NB4 (cell line): ENCODE measurements around the gene PCNX2.

Experiments used
- MYC ChIP-seq: IDR thresholded peaks from 2 replicates; pipeline ENCODE4 v1.6.1; 2011; ENCODE audit warnings: low read depth, low read length
- POLR2A ChIP-seq: IDR thresholded peaks from 2 replicates; pipeline ENCODE4 v1.6.1; 2011; ENCODE audit warnings: mild to moderate bottlenecking; ENCODE audit not compliant: insufficient read length; ENCODE audit errors: extremely low read depth
- TF ChIP-seq, protein P1 (sequence below): IDR thresholded peaks from one replicate; pipeline ENCODE4 v1.5.1; 2012; ENCODE audit warnings: low read depth, low read length
- TF ChIP-seq, protein P2 (sequence below): IDR thresholded peaks from 2 replicates; pipeline ENCODE4 v1.6.1; 2011; ENCODE audit warnings: low read depth, low read length

DNA sequence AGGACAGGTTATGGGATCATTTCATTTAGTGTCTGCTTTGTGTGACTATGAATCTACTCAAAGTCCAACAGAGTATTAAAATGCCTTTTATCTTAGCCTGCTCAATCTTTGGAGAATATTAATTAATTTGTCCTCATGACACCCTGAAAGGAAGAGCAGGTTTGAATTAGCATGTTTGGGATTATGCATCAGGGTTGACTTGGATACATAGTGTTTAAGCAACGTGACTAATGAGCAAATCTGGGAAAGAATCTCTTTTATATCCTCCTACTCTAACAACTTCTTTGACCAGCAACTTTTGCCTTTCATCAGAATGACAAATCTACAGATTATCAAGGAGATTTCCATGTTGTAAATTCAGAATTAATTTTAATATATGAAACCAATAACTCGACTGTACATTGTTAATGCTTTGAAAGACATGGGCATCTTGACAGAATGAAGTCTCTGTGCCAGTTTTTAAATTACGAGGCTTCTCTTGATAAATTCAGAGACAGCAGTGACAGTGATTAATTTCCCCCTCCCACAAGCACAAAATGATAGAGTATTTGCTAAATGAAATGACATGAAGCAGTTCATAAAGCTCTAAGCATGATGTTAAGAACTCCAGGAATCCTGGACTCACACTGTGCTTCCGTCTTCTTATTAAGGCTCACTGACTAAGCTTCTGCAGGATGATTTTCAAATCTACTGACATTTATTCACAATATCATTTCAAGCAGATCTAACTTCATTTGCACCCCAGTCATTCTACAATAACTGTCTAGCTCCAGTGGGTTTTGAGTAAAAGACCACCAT, 156.5 kb downstream of the PCNX2 start:
- TF ChIP-seq POLR2A (no peak), MYC (no peak)
- TF ChIP-seq, protein P1, sequence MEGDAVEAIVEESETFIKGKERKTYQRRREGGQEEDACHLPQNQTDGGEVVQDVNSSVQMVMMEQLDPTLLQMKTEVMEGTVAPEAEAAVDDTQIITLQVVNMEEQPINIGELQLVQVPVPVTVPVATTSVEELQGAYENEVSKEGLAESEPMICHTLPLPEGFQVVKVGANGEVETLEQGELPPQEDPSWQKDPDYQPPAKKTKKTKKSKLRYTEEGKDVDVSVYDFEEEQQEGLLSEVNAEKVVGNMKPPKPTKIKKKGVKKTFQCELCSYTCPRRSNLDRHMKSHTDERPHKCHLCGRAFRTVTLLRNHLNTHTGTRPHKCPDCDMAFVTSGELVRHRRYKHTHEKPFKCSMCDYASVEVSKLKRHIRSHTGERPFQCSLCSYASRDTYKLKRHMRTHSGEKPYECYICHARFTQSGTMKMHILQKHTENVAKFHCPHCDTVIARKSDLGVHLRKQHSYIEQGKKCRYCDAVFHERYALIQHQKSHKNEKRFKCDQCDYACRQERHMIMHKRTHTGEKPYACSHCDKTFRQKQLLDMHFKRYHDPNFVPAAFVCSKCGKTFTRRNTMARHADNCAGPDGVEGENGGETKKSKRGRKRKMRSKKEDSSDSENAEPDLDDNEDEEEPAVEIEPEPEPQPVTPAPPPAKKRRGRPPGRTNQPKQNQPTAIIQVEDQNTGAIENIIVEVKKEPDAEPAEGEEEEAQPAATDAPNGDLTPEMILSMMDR = no peak
- TF ChIP-seq, protein P2, sequence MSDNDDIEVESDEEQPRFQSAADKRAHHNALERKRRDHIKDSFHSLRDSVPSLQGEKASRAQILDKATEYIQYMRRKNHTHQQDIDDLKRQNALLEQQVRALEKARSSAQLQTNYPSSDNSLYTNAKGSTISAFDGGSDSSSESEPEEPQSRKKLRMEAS = no peak
